ENCODE measurements around the gene RAB3B. TPM values are rescaled to one million over a fixed set of nuclear protein-coding genes. Genes with fewer than 3 reads are reported as not detected.

The RAB3B gene
- total RNA-seq = under 1 TPM in 3 of 4 donors, not detected in 1; under 0.01 TPM

GRCh38 chr1:51990478-51990965 is at the start of gene RAB3B:
TSS of gene RAB3B (minus strand) at chr1:51990700. CDS start at chr1:51977117, 13,583 bp downstream.
- H3K27me3 ChIP-seq = peaks cover 5 to 67% (median 6%) of the 10 kb centered on the region in 4 donors
- no peak within 1 kb of the TSS for H3K27ac ChIP-seq
- 0% methylated on average over 4 to 6 of the region's 46 CpGs for WGBS, 2 donors
- H3K4me3 ChIP-seq = peak within 1 kb of the TSS; percentile 20 to 68 (median 42)
- TF ChIP-seq POLR2A (IDR thresholded peaks at IDR 0.05) = no peak
- TF ChIP-seq, protein P1, sequence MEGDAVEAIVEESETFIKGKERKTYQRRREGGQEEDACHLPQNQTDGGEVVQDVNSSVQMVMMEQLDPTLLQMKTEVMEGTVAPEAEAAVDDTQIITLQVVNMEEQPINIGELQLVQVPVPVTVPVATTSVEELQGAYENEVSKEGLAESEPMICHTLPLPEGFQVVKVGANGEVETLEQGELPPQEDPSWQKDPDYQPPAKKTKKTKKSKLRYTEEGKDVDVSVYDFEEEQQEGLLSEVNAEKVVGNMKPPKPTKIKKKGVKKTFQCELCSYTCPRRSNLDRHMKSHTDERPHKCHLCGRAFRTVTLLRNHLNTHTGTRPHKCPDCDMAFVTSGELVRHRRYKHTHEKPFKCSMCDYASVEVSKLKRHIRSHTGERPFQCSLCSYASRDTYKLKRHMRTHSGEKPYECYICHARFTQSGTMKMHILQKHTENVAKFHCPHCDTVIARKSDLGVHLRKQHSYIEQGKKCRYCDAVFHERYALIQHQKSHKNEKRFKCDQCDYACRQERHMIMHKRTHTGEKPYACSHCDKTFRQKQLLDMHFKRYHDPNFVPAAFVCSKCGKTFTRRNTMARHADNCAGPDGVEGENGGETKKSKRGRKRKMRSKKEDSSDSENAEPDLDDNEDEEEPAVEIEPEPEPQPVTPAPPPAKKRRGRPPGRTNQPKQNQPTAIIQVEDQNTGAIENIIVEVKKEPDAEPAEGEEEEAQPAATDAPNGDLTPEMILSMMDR (IDR thresholded peaks at IDR 0.05) = no peak
- no peaks in the 10 kb centered on the region for H3K36me3 ChIP-seq
- DNase-seq = no peak
- intact Hi-C loops (cut with DNase I) = no loop called here
- peaks cover 3 to 11% (median 7%) of the 10 kb centered on the region in 3 donors for H3K4me1 ChIP-seq
- no peaks in the 10 kb centered on the region for H3K9me3 ChIP-seq

GRCh38 chr1:52037909-52038308 is 47.4 kb upstream of the RAB3B start:
- intact Hi-C loops (cut with DNase I) = no loop called here
- 92 to 100% methylated on average over 1 of the region's 1 CpG for WGBS, 2 donors
- H3K4me1 ChIP-seq = peaks cover 0 to 8% (median 4%) of the 10 kb centered on the region in 3 donors
- H3K27me3 ChIP-seq = no peaks in the 10 kb centered on the region
- TF ChIP-seq POLR2A (IDR thresholded peaks at IDR 0.05) = no peak
- H3K4me3 ChIP-seq = no peak overlapping the region
- no peak for DNase-seq
- no peaks in the 10 kb centered on the region for H3K9me3 ChIP-seq
- H3K36me3 ChIP-seq = peaks cover 0 to 43% (median 12%) of the 10 kb centered on the region in 3 donors
- H3K27ac ChIP-seq = no peak overlapping the region

- TF ChIP-seq, protein P1 (IDR thresholded peaks at IDR 0.05) = no peak
- no peak for TF ChIP-seq POLR2A (IDR thresholded peaks at IDR 0.05)
- intact Hi-C loops (cut with DNase I) = no loop called here
- DNase-seq = no peak
These were observed 46.9 kb upstream of the RAB3B start for GRCh38 chr1:52037402-52037814.

DNA sequence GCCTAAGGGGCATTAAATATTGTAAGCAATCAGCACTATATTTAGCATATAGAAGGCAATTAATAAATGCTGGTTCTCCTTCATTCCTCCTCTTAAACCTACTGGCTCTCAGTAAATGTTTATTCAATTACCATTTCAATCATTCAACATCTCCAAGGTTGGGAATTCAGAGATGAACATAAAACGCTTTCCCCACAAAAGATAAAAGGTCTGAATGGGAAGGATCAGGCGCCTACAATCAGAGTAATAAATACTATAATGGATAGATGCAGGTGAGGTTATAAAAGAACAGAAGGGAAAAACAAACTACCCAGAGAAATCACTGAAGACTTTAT is 43.5 kb upstream of the RAB3B start:
- DNase-seq = no peak
- intact Hi-C loops (cut with DNase I) = no loop called here
- Histone ChIP-seq H3K27me3 (no peaks in the 10 kb centered on the region), H3K36me3 (peaks cover 0 to 15% (median 0%) of the 10 kb centered on the region in 3 donors), H3K9me3 (no peaks in the 10 kb centered on the region), H3K4me3 (peak overlapping the region; percentile 71 to 96 (median 83)), H3K4me1 (peaks cover 14 to 38% (median 16%) of the 10 kb centered on the region in 3 donors), H3K27ac (peak overlapping the region; percentile 86 to 96 (median 93))
- no peak for TF ChIP-seq POLR2A (IDR thresholded peaks at IDR 0.05)
- TF ChIP-seq, protein P1 (IDR thresholded peaks at IDR 0.05) = no peak
- 95 to 100% methylated on average over 2 of the region's 2 CpGs for WGBS, 2 donors

More at GRCh38 chr1:52037402-52037814, 46.9 kb upstream of the RAB3B start:
- H3K36me3 ChIP-seq = peaks cover 0 to 43% (median 12%) of the 10 kb centered on the region in 3 donors
- H3K4me3 ChIP-seq = no peak overlapping the region
- no peak overlapping the region for H3K27ac ChIP-seq
- H3K27me3 ChIP-seq = no peaks in the 10 kb centered on the region
- H3K9me3 ChIP-seq = no peaks in the 10 kb centered on the region
- 0 to 80% methylated on average over 1 to 4 of the region's 5 CpGs for WGBS, 2 donors
- peaks cover 2 to 13% (median 6%) of the 10 kb centered on the region in 3 donors for H3K4me1 ChIP-seq

DNA sequence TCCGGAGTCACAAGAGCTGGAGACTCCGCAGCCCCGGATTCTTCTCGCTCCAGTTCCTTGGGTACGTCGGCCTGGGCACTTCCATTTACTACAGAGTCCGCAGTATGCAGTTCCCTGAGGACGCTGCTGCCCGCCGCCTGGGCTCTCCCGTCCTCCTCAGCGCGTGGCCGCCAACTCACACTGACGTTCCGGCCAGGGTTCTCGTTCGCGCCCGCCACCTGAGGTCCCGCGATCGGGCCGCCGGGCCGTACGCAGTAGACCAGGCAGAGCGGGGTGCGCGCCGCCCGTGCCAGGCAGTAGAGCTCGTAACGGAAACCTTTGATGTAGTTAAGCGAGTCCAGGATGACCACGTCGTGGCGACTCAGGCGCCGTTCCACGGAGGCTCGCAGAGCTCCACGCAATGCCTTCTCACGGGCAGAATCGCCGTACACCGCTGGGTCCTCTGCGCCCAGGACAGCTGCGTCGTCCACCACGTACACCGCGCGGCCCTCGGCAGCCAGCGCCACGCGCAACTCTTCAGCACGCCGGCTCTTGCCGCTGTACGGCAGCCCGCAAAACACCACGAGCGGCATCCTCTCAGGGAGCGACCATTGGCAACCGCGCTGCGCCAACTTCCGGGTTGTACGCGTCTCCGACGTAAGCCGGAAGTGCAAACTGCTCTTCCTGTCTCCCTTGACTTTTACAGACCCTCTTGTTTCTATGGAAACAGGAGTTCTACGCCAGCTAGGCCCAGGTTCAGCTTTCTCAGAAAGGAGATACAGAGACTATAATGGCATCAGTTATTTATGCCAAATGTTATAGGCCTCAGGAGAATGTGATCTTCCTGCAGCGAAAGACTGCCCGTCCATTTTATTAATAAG is 42.9 kb upstream of the RAB3B start, which contains the start of gene KTI12:
Gene KTI12, minus strand, starts transcription at position 621 of the 860 bp plus-strand sequence. Its CDS starts 49 bp downstream, at position 572.
- TF ChIP-seq, protein P1 (IDR thresholded peaks at IDR 0.05) = no peak
- peak in 2 of 4 donors; percentile 51 to 57 for TF ChIP-seq POLR2A (IDR thresholded peaks at IDR 0.05)
- Histone ChIP-seq H3K27ac (peak within 1 kb of the TSS; percentile 86 to 96 (median 93)), H3K27me3 (no peaks in the 10 kb centered on the region), H3K4me3 (peak within 1 kb of the TSS; percentile 71 to 96 (median 83)), H3K4me1 (peaks cover 14 to 38% (median 16%) of the 10 kb centered on the region in 3 donors), H3K9me3 (no peaks in the 10 kb centered on the region), H3K36me3 (peaks cover 0 to 9% (median 0%) of the 10 kb centered on the region in 3 donors)
- peak; percentile 35 for DNase-seq
- WGBS, 2 donors = 21 to 43% methylated on average over 2 to 8 of the region's 78 CpGs
- intact Hi-C loops (cut with DNase I) = no loop called here
